Right kidney (tissue), 1 donor: ENCODE data around the gene GAL3ST2.
"Not testable (repeated sequence)": the region's sequence is repeated elsewhere in the genome, so short reads cannot be mapped to it uniquely, and the experiment has no call there.

Experiments used
- DNase-seq: peaks from one replicate; pipeline ENCODE4 v3.0.0-alpha.2; 2016

GAL3ST2 gene

GRCh38 chr2:241820625-241821384 is 44.2 kb downstream of the GAL3ST2 start:
- DNase-seq = no peak

- DNase-seq = no peak
Measured at GRCh38 chr2:241821460-241822263, 45.0 kb downstream of the GAL3ST2 start.

- DNase-seq = no peak
Measured at GRCh38 chr2:241822264-241822623, 45.6 kb downstream of the GAL3ST2 start.

GRCh38 chr2:241823531-241824437 is 47.2 kb downstream of the GAL3ST2 start:
- DNase-seq = not testable (repeated sequence)

GRCh38 chr2:241827394-241827793 is 50.8 kb downstream of the GAL3ST2 start:
- DNase-seq = no peak

- DNase-seq = no peak
Measured at GRCh38 chr2:241833101-241833663, 56.6 kb downstream of the GAL3ST2 start.

GRCh38 chr2:241833756-241834526 is 57.3 kb downstream of the GAL3ST2 start:
- not testable (repeated sequence) for DNase-seq

GRCh38 chr2:241834527-241835210 is 58.0 kb downstream of the GAL3ST2 start:
- DNase-seq = no peak

GRCh38 chr2:241835611-241836010 is 59.0 kb downstream of the GAL3ST2 start:
- DNase-seq = no peak

- DNase-seq = no peak
Measured at GRCh38 chr2:241836292-241836691, 59.7 kb downstream of the GAL3ST2 start.

- no peak for DNase-seq
Measured at GRCh38 chr2:241837197-241837965, 60.8 kb downstream of the GAL3ST2 start.

- no peak for DNase-seq
Measured at GRCh38 chr2:241841181-241842066, 64.8 kb downstream of the GAL3ST2 start.

- no peak for DNase-seq
Measured at GRCh38 chr2:241842067-241842415, 65.4 kb downstream of the GAL3ST2 start.

GRCh38 chr2:241842620-241843211 is 66.1 kb downstream of the GAL3ST2 start:
- peak; percentile 35 for DNase-seq

GRCh38 chr2:241843321-241844065 is 66.9 kb downstream of the GAL3ST2 start:
- DNase-seq = no peak

GRCh38 chr2:241844066-241844728 is 67.6 kb downstream of the GAL3ST2 start:
- peak; percentile 53 for DNase-seq
